ENCODE data around the gene USP17L29. TPM values are rescaled to one million over a fixed set of nuclear protein-coding genes. Genes with fewer than 3 reads are reported as not detected.
"Not testable (repeated sequence)": the region's sequence is repeated elsewhere in the genome, so short reads cannot be mapped to it uniquely, and the experiment has no call there.

USP17L29 gene, protein sequence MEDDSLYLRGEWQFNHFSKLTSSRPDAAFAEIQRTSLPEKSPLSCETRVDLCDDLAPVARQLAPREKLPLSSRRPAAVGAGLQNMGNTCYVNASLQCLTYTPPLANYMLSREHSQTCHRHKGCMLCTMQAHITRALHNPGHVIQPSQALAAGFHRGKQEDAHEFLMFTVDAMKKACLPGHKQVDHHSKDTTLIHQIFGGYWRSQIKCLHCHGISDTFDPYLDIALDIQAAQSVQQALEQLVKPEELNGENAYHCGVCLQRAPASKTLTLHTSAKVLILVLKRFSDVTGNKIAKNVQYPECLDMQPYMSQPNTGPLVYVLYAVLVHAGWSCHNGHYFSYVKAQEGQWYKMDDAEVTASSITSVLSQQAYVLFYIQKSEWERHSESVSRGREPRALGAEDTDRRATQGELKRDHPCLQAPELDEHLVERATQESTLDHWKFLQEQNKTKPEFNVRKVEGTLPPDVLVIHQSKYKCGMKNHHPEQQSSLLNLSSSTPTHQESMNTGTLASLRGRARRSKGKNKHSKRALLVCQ
- not detected for total RNA-seq
- polyA plus RNA-seq: not detected

DNA sequence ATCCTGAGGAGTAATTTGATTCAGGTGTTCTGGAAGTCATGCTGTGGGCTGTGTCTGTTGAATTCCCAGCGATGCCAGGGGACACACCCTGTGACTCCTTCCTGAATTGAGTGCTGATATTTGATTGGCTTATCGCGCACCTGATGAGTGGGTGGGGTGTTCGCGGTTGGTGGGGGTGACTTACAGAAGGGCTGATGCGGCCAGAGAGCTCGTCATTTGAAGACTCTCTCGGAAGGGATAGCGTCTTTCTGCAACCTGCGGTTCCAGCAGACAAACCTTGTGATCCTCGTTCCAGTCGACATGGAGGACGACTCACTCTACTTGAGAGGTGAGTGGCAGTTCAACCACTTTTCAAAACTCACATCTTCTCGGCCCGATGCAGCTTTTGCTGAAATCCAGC lies at the start of gene USP17L29:
USP17L29 (plus strand) TSS at position 301 of the 400 bp plus-strand sequence; CDS start at position 301, 0 bp downstream.
- H3K27me3 Mint-ChIP-seq; H3K9me3 ChIP-seq (ENCODE audit: control insufficient read depth in 1 of 2, low read length in 2 of 2); DNase-seq; H3K27ac Mint-ChIP-seq; intact Hi-C loops (cut with micrococcal nuclease); H3K36me3 Mint-ChIP-seq; H3K36me3 ChIP-seq (ENCODE audit: insufficient read depth, low read length); H3K4me1 ChIP-seq (ENCODE audit: insufficient read depth, low read length); H3K27me3 ChIP-seq (ENCODE audit: insufficient read depth, low read length); H3K4me3 Mint-ChIP-seq; CTCF ChIA-PET (ENCODE audit: partially characterized antibody); H3K4me3 ChIP-seq (ENCODE audit: low read length in 2 of 2); H3K9me3 Mint-ChIP-seq; H3K27ac ChIP-seq (ENCODE audit: low read depth, low read length); H3K4me1 Mint-ChIP-seq; POLR2A ChIA-PET (ENCODE audit: partially characterized antibody): not testable (repeated sequence)

DNA sequence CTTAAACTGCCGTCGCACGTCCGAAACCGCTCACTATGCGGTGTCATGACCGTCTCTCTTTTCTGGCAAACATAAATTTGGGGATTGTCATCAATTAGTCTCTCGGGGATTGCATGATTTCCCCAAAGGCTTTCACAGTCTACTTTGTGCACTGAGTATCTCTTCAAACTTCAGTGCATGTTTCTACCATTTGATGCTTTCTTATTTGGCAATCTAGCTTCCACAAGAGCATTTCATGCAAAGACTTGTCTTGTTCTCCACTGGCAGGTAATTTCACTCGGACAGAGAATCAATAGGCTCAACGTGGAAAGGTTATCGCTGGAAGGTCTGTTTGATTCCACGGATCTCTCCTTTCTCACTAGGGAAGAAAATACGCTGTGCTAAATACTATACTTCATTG lies 29.2 kb upstream of the USP17L29 start:
- H3K27ac ChIP-seq (ENCODE audit: low read depth, low read length); H3K36me3 Mint-ChIP-seq; CTCF ChIA-PET (ENCODE audit: partially characterized antibody); intact Hi-C loops (cut with micrococcal nuclease); H3K4me1 Mint-ChIP-seq; H3K4me3 ChIP-seq (ENCODE audit: low read length in 2 of 2); H3K27me3 ChIP-seq (ENCODE audit: insufficient read depth, low read length); H3K4me3 Mint-ChIP-seq; H3K9me3 Mint-ChIP-seq; H3K4me1 ChIP-seq (ENCODE audit: insufficient read depth, low read length); H3K27me3 Mint-ChIP-seq; H3K9me3 ChIP-seq (ENCODE audit: control insufficient read depth in 1 of 2, low read length in 2 of 2); POLR2A ChIA-PET (ENCODE audit: partially characterized antibody); H3K27ac Mint-ChIP-seq; H3K36me3 ChIP-seq (ENCODE audit: insufficient read depth, low read length): not testable (repeated sequence)
- peak in 2 of 5 donors; percentile 0 to 1 for DNase-seq

GRCh38 chr4:9324865-9325264 lies 28.6 kb upstream of the USP17L29 start, which contains the start of gene USP17L24:
USP17L24 (plus strand) TSS chr4:9325165; CDS start chr4:9325165, 0 bp downstream.
- H3K27ac ChIP-seq (ENCODE audit: low read depth, low read length); H3K36me3 ChIP-seq (ENCODE audit: insufficient read depth, low read length); POLR2A ChIA-PET (ENCODE audit: partially characterized antibody); H3K4me1 ChIP-seq (ENCODE audit: insufficient read depth, low read length); H3K27me3 ChIP-seq (ENCODE audit: insufficient read depth, low read length); H3K4me1 Mint-ChIP-seq; H3K9me3 ChIP-seq (ENCODE audit: control insufficient read depth in 1 of 2, low read length in 2 of 2); H3K9me3 Mint-ChIP-seq; H3K4me3 Mint-ChIP-seq; H3K27ac Mint-ChIP-seq; DNase-seq; H3K36me3 Mint-ChIP-seq; intact Hi-C loops (cut with micrococcal nuclease); H3K4me3 ChIP-seq (ENCODE audit: low read length in 2 of 2); H3K27me3 Mint-ChIP-seq; CTCF ChIA-PET (ENCODE audit: partially characterized antibody): not testable (repeated sequence)

- H3K4me3 Mint-ChIP-seq; CTCF ChIA-PET (ENCODE audit: partially characterized antibody); H3K27ac Mint-ChIP-seq; H3K36me3 Mint-ChIP-seq; H3K27ac ChIP-seq (ENCODE audit: low read depth, low read length); H3K4me1 Mint-ChIP-seq; H3K4me1 ChIP-seq (ENCODE audit: insufficient read depth, low read length); H3K36me3 ChIP-seq (ENCODE audit: insufficient read depth, low read length); intact Hi-C loops (cut with micrococcal nuclease); H3K27me3 ChIP-seq (ENCODE audit: insufficient read depth, low read length); H3K9me3 Mint-ChIP-seq; H3K9me3 ChIP-seq (ENCODE audit: control insufficient read depth in 1 of 2, low read length in 2 of 2); DNase-seq; POLR2A ChIA-PET (ENCODE audit: partially characterized antibody); H3K27me3 Mint-ChIP-seq; H3K4me3 ChIP-seq (ENCODE audit: low read length in 2 of 2): not testable (repeated sequence)
Measured at GRCh38 chr4:9329611-9330010, 23.8 kb upstream of the USP17L29 start, which contains the start of gene USP17L25. USP17L25 (plus strand) TSS chr4:9329911; CDS start chr4:9329911, 0 bp downstream.

GRCh38 chr4:9334358-9334757 lies 19.1 kb upstream of the USP17L29 start, which contains the start of gene USP17L26:
USP17L26 (plus strand) TSS chr4:9334658; CDS start chr4:9334658, 0 bp downstream.
- DNase-seq; H3K27me3 ChIP-seq (ENCODE audit: insufficient read depth, low read length); H3K9me3 ChIP-seq (ENCODE audit: control insufficient read depth in 1 of 2, low read length in 2 of 2); intact Hi-C loops (cut with micrococcal nuclease); H3K4me1 ChIP-seq (ENCODE audit: insufficient read depth, low read length); H3K36me3 Mint-ChIP-seq; H3K27me3 Mint-ChIP-seq; H3K4me3 ChIP-seq (ENCODE audit: low read length in 2 of 2); H3K9me3 Mint-ChIP-seq; H3K4me1 Mint-ChIP-seq; H3K4me3 Mint-ChIP-seq; POLR2A ChIA-PET (ENCODE audit: partially characterized antibody); H3K27ac Mint-ChIP-seq; H3K27ac ChIP-seq (ENCODE audit: low read depth, low read length); CTCF ChIA-PET (ENCODE audit: partially characterized antibody); H3K36me3 ChIP-seq (ENCODE audit: insufficient read depth, low read length): not testable (repeated sequence)

GRCh38 chr4:9339103-9339502 lies 14.3 kb upstream of the USP17L29 start, which contains the start of gene USP17L5:
USP17L5 (plus strand) TSS chr4:9339403; CDS start chr4:9339403, 0 bp downstream.
- H3K4me1 Mint-ChIP-seq; H3K27me3 Mint-ChIP-seq; H3K4me3 Mint-ChIP-seq; H3K27ac Mint-ChIP-seq; POLR2A ChIA-PET (ENCODE audit: partially characterized antibody); H3K27ac ChIP-seq (ENCODE audit: low read depth, low read length); DNase-seq; CTCF ChIA-PET (ENCODE audit: partially characterized antibody); H3K9me3 ChIP-seq (ENCODE audit: control insufficient read depth in 1 of 2, low read length in 2 of 2); H3K36me3 ChIP-seq (ENCODE audit: insufficient read depth, low read length); H3K4me3 ChIP-seq (ENCODE audit: low read length in 2 of 2); H3K36me3 Mint-ChIP-seq; H3K9me3 Mint-ChIP-seq; H3K4me1 ChIP-seq (ENCODE audit: insufficient read depth, low read length); H3K27me3 ChIP-seq (ENCODE audit: insufficient read depth, low read length); intact Hi-C loops (cut with micrococcal nuclease): not testable (repeated sequence)

DNA sequence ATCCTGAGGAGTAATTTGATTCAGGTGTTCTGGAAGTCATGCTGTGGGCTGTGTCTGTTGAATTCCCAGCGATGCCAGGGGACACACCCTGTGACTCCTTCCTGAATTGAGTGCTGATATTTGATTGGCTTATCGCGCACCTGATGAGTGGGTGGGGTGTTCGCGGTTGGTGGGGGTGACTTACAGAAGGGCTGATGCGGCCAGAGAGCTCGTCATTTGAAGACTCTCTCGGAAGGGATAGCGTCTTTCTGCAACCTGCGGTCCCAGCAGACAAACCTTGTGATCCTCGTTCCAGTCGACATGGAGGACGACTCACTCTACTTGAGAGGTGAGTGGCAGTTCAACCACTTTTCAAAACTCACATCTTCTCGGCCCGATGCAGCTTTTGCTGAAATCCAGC lies 9.6 kb upstream of the USP17L29 start, which contains the start of gene USP17L27:
USP17L27 (plus strand) TSS at position 301 of the 400 bp plus-strand sequence; CDS start at position 301, 0 bp downstream.
- H3K4me1 ChIP-seq (ENCODE audit: insufficient read depth, low read length); H3K4me3 Mint-ChIP-seq; H3K36me3 Mint-ChIP-seq; H3K36me3 ChIP-seq (ENCODE audit: insufficient read depth, low read length); intact Hi-C loops (cut with micrococcal nuclease); H3K9me3 ChIP-seq (ENCODE audit: control insufficient read depth in 1 of 2, low read length in 2 of 2); H3K27ac Mint-ChIP-seq; H3K9me3 Mint-ChIP-seq; H3K4me1 Mint-ChIP-seq; CTCF ChIA-PET (ENCODE audit: partially characterized antibody); POLR2A ChIA-PET (ENCODE audit: partially characterized antibody); DNase-seq; H3K27me3 ChIP-seq (ENCODE audit: insufficient read depth, low read length); H3K27ac ChIP-seq (ENCODE audit: low read depth, low read length); H3K27me3 Mint-ChIP-seq; H3K4me3 ChIP-seq (ENCODE audit: low read length in 2 of 2): not testable (repeated sequence)

All from CD4-positive, alpha-beta memory T cell (primary cell).